ENCODE results near the gene DNMBP.

The DNMBP gene

GRCh38 chr10:100009793-100010676 is at the start of gene DNMBP:
DNMBP (minus strand) TSS chr10:100009947; CDS start chr10:99972124, 37,823 bp downstream.
- Mint-ChIP-seq H3K36me3 (ENCODE audit: low read depth) (peaks cover 3% of the 10 kb centered on the region), H3K4me3 (peak within 1 kb of the TSS; percentile 88), H3K27me3 (ENCODE audit: low read depth) (peaks cover 43% of the 10 kb centered on the region), H3K9me3 (no peaks in the 10 kb centered on the region), H3K4me1 (ENCODE audit: low read depth) (peaks cover 33% of the 10 kb centered on the region), H3K27ac (peak within 1 kb of the TSS; percentile 68)

- Mint-ChIP-seq H3K27ac (no peak overlapping the region), H3K4me1 (ENCODE audit: low read depth) (no peaks in the 10 kb centered on the region), H3K4me3 (no peak overlapping the region), H3K27me3 (ENCODE audit: low read depth) (peaks cover 28% of the 10 kb centered on the region), H3K9me3 (no peaks in the 10 kb centered on the region), H3K36me3 (ENCODE audit: low read depth) (no peaks in the 10 kb centered on the region)
Observed at GRCh38 chr10:100057948-100058347, 48.2 kb upstream of the DNMBP start.

- Mint-ChIP-seq H3K36me3 (ENCODE audit: low read depth) (no peaks in the 10 kb centered on the region), H3K4me3 (no peak overlapping the region), H3K27ac (no peak overlapping the region), H3K27me3 (ENCODE audit: low read depth) (peaks cover 22% of the 10 kb centered on the region), H3K4me1 (ENCODE audit: low read depth) (no peaks in the 10 kb centered on the region), H3K9me3 (no peaks in the 10 kb centered on the region)
Observed at GRCh38 chr10:100053686-100054460, 44.1 kb upstream of the DNMBP start.

- Mint-ChIP-seq H3K36me3 (ENCODE audit: low read depth) (no peaks in the 10 kb centered on the region), H3K9me3 (no peaks in the 10 kb centered on the region), H3K27ac (no peak overlapping the region), H3K4me3 (no peak overlapping the region), H3K27me3 (ENCODE audit: low read depth) (peaks cover 6% of the 10 kb centered on the region), H3K4me1 (ENCODE audit: low read depth) (no peaks in the 10 kb centered on the region)
Observed at GRCh38 chr10:100046021-100046486, 36.3 kb upstream of the DNMBP start.

GRCh38 chr10:100045592-100045991 is 35.8 kb upstream of the DNMBP start:
- Mint-ChIP-seq H3K4me3 (no peak overlapping the region), H3K4me1 (ENCODE audit: low read depth) (no peaks in the 10 kb centered on the region), H3K27me3 (ENCODE audit: low read depth) (peaks cover 6% of the 10 kb centered on the region), H3K9me3 (no peaks in the 10 kb centered on the region), H3K36me3 (ENCODE audit: low read depth) (no peaks in the 10 kb centered on the region), H3K27ac (no peak overlapping the region)

- Mint-ChIP-seq H3K36me3 (ENCODE audit: low read depth) (no peaks in the 10 kb centered on the region), H3K4me3 (no peak overlapping the region), H3K9me3 (no peaks in the 10 kb centered on the region), H3K27ac (no peak overlapping the region), H3K4me1 (ENCODE audit: low read depth) (no peaks in the 10 kb centered on the region), H3K27me3 (ENCODE audit: low read depth) (peaks cover 3% of the 10 kb centered on the region)
Observed at GRCh38 chr10:100043796-100044195, 34.0 kb upstream of the DNMBP start.

GRCh38 chr10:100043344-100043743 is 33.6 kb upstream of the DNMBP start:
- Mint-ChIP-seq H3K4me1 (ENCODE audit: low read depth) (no peaks in the 10 kb centered on the region), H3K9me3 (no peaks in the 10 kb centered on the region), H3K27me3 (ENCODE audit: low read depth) (peaks cover 3% of the 10 kb centered on the region), H3K27ac (no peak overlapping the region), H3K4me3 (no peak overlapping the region), H3K36me3 (ENCODE audit: low read depth) (no peaks in the 10 kb centered on the region)

- no peaks in the 10 kb centered on the region for H3K9me3 Mint-ChIP-seq
Observed at GRCh38 chr10:100041306-100042002, 31.7 kb upstream of the DNMBP start.

GRCh38 chr10:100038561-100039071 is 28.9 kb upstream of the DNMBP start:
- no peaks in the 10 kb centered on the region for H3K4me1 Mint-ChIP-seq (ENCODE audit: low read depth)
- H3K27me3 Mint-ChIP-seq (ENCODE audit: low read depth): peaks cover 10% of the 10 kb centered on the region
- no peaks in the 10 kb centered on the region for H3K36me3 Mint-ChIP-seq (ENCODE audit: low read depth)
- H3K9me3 Mint-ChIP-seq: no peaks in the 10 kb centered on the region
- H3K27ac Mint-ChIP-seq: no peak overlapping the region
- H3K4me3 Mint-ChIP-seq: no peak overlapping the region

More at GRCh38 chr10:100041306-100042002, 31.7 kb upstream of the DNMBP start:
- H3K27ac Mint-ChIP-seq: no peak overlapping the region
- H3K4me3 Mint-ChIP-seq: no peak overlapping the region
- peaks cover 6% of the 10 kb centered on the region for H3K27me3 Mint-ChIP-seq (ENCODE audit: low read depth)
- no peaks in the 10 kb centered on the region for H3K4me1 Mint-ChIP-seq (ENCODE audit: low read depth)
- H3K36me3 Mint-ChIP-seq (ENCODE audit: low read depth): no peaks in the 10 kb centered on the region

- Mint-ChIP-seq H3K9me3 (no peaks in the 10 kb centered on the region), H3K36me3 (ENCODE audit: low read depth) (no peaks in the 10 kb centered on the region), H3K4me1 (ENCODE audit: low read depth) (no peaks in the 10 kb centered on the region), H3K27me3 (ENCODE audit: low read depth) (peaks cover 13% of the 10 kb centered on the region), H3K4me3 (no peak overlapping the region), H3K27ac (no peak overlapping the region)
Observed at GRCh38 chr10:100037758-100038315, 28.1 kb upstream of the DNMBP start.

GRCh38 chr10:100036850-100037249 is 27.1 kb upstream of the DNMBP start:
- H3K9me3 Mint-ChIP-seq: no peaks in the 10 kb centered on the region
- H3K27ac Mint-ChIP-seq: no peak overlapping the region
- H3K4me1 Mint-ChIP-seq (ENCODE audit: low read depth): no peaks in the 10 kb centered on the region
- no peak overlapping the region for H3K4me3 Mint-ChIP-seq
- no peaks in the 10 kb centered on the region for H3K36me3 Mint-ChIP-seq (ENCODE audit: low read depth)
- peaks cover 13% of the 10 kb centered on the region for H3K27me3 Mint-ChIP-seq (ENCODE audit: low read depth)

GRCh38 chr10:100033766-100034418 is 24.1 kb upstream of the DNMBP start:
- no peaks in the 10 kb centered on the region for H3K36me3 Mint-ChIP-seq (ENCODE audit: low read depth)
- peaks cover 13% of the 10 kb centered on the region for H3K27me3 Mint-ChIP-seq (ENCODE audit: low read depth)
- no peak overlapping the region for H3K27ac Mint-ChIP-seq
- H3K4me1 Mint-ChIP-seq (ENCODE audit: low read depth): no peaks in the 10 kb centered on the region
- H3K4me3 Mint-ChIP-seq: no peak overlapping the region
- H3K9me3 Mint-ChIP-seq: no peaks in the 10 kb centered on the region

- Mint-ChIP-seq H3K4me1 (ENCODE audit: low read depth) (no peaks in the 10 kb centered on the region), H3K36me3 (ENCODE audit: low read depth) (no peaks in the 10 kb centered on the region), H3K27ac (no peak overlapping the region), H3K27me3 (ENCODE audit: low read depth) (peaks cover 3% of the 10 kb centered on the region), H3K9me3 (peaks cover 6% of the 10 kb centered on the region), H3K4me3 (no peak overlapping the region)
Observed at GRCh38 chr10:100027416-100027815, 17.7 kb upstream of the DNMBP start.

All from T-helper 1 cell treated with Interleukin-12 subunit alpha and Interleukin-12 subunit beta and Interleukin-4 antibody, amounts not matched to agents 30 μg/mL and 1 μg/mL, for 36 hours (primary cell).